DND-41 (cell line): ENCODE data around the gene LRFN4.
A peak's percentile ranks its signal among the peaks of the same experiment; 100 is the strongest.

Experiments
- ATAC-seq: fragments of 200-7000 bp; cut with Tn5 transposase; 3 replicates; pipeline ENCODE4 v1.9.1; 2021; ENCODE audit warnings: low read depth; ENCODE audit not compliant: insufficient read depth
- DNase-seq: peaks from one replicate; pipeline ENCODE4 v3.0.0-alpha.2; 2020
- H2AFZ ChIP-seq: 2 replicates; pipeline ENCODE4 v1.6.0; 2012; ENCODE audit warnings: low read depth, low read length
- H3K27ac ChIP-seq: 2 replicates; pipeline ENCODE4 v1.5.1; 2012; ENCODE audit warnings: low read length, inconsistent platforms
- H3K27me3 ChIP-seq: fragments of 200-600 bp; sonication (generic); 2 replicates; pipeline ENCODE4 v1.6.0; 2012; ENCODE audit warnings: low read length, mild to moderate bottlenecking, inconsistent platforms; ENCODE audit not compliant: insufficient read depth, poor library complexity
- H3K36me3 ChIP-seq: 2 replicates; pipeline ENCODE4 v1.5.1; 2012; ENCODE audit warnings: low read length, inconsistent platforms; ENCODE audit not compliant: insufficient read depth
- H3K4me1 ChIP-seq: 2 replicates; pipeline ENCODE4 v1.5.1; 2012; ENCODE audit warnings: mild to moderate bottlenecking, low read length; ENCODE audit not compliant: insufficient read depth
- H3K4me2 ChIP-seq: 2 replicates; pipeline ENCODE4 v1.6.0; 2012; ENCODE audit warnings: mild to moderate bottlenecking, moderate library complexity, low read length, inconsistent platforms; ENCODE audit not compliant: insufficient read depth
- H3K4me3 ChIP-seq, 2 experiments: fragments of 200-600 bp in 1 of 2; shearing (Covaris generic) in 1 of 2; 2 replicates each; pipeline ENCODE4 v1.5.1; 2012 to 2016; ENCODE audit warnings: inconsistent platforms in 2 of 2, low read length in 2 of 2, mild to moderate bottlenecking in 2 of 2, low read depth in 1 of 2, moderate library complexity in 1 of 2
- H3K79me2 ChIP-seq: 2 replicates; pipeline ENCODE4 v1.6.0; 2012; ENCODE audit warnings: low read length, inconsistent platforms; ENCODE audit not compliant: insufficient read depth
- H3K9ac ChIP-seq: 2 replicates; pipeline ENCODE4 v1.6.0; 2012; ENCODE audit warnings: low read depth, mild to moderate bottlenecking, inconsistent platforms, low read length, moderate library complexity
- H3K9me3 ChIP-seq: 2 replicates; pipeline ENCODE4 v1.5.1; 2012; ENCODE audit warnings: low read length, moderate library complexity, mild to moderate bottlenecking, inconsistent platforms; ENCODE audit not compliant: insufficient read depth, severe bottlenecking
- H4K20me1 ChIP-seq: 2 replicates; pipeline ENCODE4 v1.6.0; 2012; ENCODE audit warnings: low read length; ENCODE audit not compliant: insufficient read depth
- EZH2 ChIP-seq: IDR thresholded peaks from 3 replicates; pipeline ENCODE4 v1.6.1; 2012; ENCODE audit warnings: borderline replicate concordance, low read depth, mild to moderate bottlenecking, moderate library complexity, low read length, inconsistent platforms; ENCODE audit not compliant: severe bottlenecking
- TF ChIP-seq, protein P1 (sequence below): IDR thresholded peaks from 2 replicates; pipeline ENCODE4 v1.5.1; 2012; ENCODE audit warnings: borderline replicate concordance, low read length, moderate library complexity, mild to moderate bottlenecking; ENCODE audit not compliant: poor library complexity, severe bottlenecking; ENCODE audit errors: extremely low read depth

LRFN4 gene

DNA sequence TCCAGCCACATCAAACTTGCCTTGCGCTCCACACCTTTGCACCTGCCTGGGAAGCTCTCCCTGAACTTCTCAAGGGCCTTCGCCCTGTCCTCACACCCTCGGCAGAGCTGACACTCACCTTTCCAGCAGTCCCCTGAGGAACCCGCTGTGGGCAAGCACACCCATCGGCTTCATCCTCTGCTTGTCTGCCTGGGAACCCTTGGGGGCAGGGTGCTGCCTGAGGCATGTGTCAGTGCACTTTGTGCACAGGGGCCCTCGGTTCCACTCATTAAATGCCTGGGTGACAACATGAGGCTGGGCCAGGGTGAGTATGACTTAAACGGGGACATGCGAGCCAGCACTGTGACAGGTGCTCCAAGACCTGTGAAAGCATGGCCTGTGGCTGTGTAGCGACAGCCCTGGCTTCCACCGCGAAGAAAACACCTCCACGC, 2.6 kb upstream of the LRFN4 start:
- Histone ChIP-seq H3K27me3 (no peaks in the 10 kb centered on the region), H3K79me2 (peaks cover 29% of the 10 kb centered on the region), H3K9me3 (no peaks in the 10 kb centered on the region), H4K20me1 (peaks cover 13% of the 10 kb centered on the region; the same call in 1 of the 2 replicates), H2AFZ (no peak overlapping the region), H3K36me3 (peaks cover 31% of the 10 kb centered on the region), H3K4me1 (peaks cover 34% of the 10 kb centered on the region), H3K4me2 (no peak overlapping the region), H3K4me3 (no peak overlapping the region), H3K9ac (no peak overlapping the region), H3K27ac (0 out of 2 replicates have a peak overlapping the region, but pooled peaks have one; percentile 32)
- DNase-seq (no peak), ATAC-seq (no peak)
- TF ChIP-seq, protein P1, sequence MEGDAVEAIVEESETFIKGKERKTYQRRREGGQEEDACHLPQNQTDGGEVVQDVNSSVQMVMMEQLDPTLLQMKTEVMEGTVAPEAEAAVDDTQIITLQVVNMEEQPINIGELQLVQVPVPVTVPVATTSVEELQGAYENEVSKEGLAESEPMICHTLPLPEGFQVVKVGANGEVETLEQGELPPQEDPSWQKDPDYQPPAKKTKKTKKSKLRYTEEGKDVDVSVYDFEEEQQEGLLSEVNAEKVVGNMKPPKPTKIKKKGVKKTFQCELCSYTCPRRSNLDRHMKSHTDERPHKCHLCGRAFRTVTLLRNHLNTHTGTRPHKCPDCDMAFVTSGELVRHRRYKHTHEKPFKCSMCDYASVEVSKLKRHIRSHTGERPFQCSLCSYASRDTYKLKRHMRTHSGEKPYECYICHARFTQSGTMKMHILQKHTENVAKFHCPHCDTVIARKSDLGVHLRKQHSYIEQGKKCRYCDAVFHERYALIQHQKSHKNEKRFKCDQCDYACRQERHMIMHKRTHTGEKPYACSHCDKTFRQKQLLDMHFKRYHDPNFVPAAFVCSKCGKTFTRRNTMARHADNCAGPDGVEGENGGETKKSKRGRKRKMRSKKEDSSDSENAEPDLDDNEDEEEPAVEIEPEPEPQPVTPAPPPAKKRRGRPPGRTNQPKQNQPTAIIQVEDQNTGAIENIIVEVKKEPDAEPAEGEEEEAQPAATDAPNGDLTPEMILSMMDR: no peak
- no peak for TF ChIP-seq EZH2

DNA sequence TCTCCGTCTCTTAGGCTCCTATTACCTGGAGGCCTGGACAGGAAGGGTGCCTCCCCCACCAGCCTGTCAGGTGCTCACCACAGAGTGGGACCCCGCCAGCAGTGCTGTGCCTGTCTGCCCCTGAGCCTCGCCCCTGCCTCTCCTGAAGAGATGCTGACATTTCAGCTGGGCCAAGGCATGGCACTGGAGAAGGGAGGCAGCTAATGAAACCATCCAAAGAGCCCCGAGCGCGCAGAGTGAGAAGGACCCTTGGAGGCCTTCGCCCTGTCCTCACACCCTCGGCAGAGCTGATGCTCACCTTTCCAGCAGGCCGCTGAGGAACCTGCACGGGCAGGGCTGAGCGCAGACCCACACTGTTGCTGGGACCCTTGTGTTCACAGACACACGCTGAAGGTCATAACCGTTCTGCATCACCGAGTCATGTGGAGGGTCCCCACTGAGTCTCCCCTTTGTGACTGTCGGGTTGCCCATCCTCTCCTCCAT, 2.1 kb upstream of the LRFN4 start:
- peak overlapping the region; percentile 32; the same call in 1 of the 2 replicates for H3K27ac ChIP-seq
- no peak for ATAC-seq
- H3K9me3 ChIP-seq: no peaks in the 10 kb centered on the region
- no peak for DNase-seq
- H3K36me3 ChIP-seq: peaks cover 31% of the 10 kb centered on the region
- peak overlapping the region; percentile 65; the same call in 1 of the 2 replicates for H3K9ac ChIP-seq
- H4K20me1 ChIP-seq: peaks cover 17% of the 10 kb centered on the region; the same call in 1 of the 2 replicates
- H2AFZ ChIP-seq: no peak overlapping the region
- H3K27me3 ChIP-seq: no peaks in the 10 kb centered on the region
- no peak overlapping the region for H3K4me3 ChIP-seq
- H3K4me1 ChIP-seq: peaks cover 38% of the 10 kb centered on the region
- H3K79me2 ChIP-seq: peaks cover 33% of the 10 kb centered on the region
- TF ChIP-seq, protein P1: no peak
- no peak for TF ChIP-seq EZH2
- 0 out of 2 replicates have a peak overlapping the region, but pooled peaks have one; percentile 21 for H3K4me2 ChIP-seq

DNA sequence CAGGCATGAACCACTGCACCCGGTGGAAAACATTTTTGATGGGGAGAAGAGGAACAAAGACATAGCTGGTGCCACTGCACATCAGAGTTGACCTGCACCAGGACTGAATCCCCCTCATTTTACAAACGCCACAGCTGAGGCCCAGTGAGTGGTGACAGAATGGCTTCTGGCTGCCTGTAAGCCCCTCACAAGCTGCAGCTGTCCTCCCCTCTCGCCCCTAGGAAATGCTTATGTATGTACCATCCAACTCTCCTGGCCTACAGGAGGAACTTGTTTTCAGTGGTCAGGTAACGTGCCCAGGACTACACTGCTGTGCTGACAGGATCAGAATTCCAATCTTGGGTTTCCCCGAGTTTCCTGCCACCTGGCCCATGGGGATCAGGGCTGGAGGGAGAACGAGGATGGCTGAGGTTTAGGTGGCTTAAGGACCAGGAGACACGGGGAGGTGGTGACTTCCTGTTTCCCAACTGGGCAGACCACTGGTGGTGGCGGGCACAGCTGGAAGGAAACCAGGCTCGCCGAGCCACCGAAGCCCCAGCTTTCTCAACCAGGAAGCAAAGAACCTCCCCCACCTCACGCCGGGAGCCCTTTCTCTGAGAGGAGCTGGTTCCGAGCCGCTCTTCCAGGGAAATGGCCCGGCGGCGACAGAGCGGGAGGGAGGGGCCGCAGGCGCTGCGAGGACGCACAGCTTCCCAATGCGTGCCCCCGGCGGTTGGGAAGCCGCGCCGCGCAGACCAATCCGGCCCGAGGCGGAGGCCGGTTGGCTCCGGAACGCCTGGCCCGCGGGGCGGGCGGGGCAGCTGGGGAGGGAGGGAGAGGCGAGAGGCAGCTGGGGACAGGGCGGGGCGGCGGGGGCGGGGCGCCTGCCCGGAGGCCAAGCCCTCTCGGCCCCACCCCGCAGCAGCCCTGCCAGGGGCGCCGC, 1.0 kb upstream of the LRFN4 start:
- ATAC-seq: peak; percentile 81
- peak overlapping the region; percentile 88 for H3K4me2 ChIP-seq
- H3K79me2 ChIP-seq: peaks cover 33% of the 10 kb centered on the region
- peak overlapping the region; percentile 89 for H2AFZ ChIP-seq
- H3K4me3 ChIP-seq: peak overlapping the region; percentile 37 to 86; a peak in 3 of 4 replicates
- H3K9me3 ChIP-seq: no peaks in the 10 kb centered on the region
- H4K20me1 ChIP-seq: peaks cover 21% of the 10 kb centered on the region; the same call in 1 of the 2 replicates
- no peaks in the 10 kb centered on the region for H3K27me3 ChIP-seq
- peak overlapping the region; percentile 65 for H3K9ac ChIP-seq
- peaks cover 38% of the 10 kb centered on the region for H3K4me1 ChIP-seq
- peaks cover 31% of the 10 kb centered on the region for H3K36me3 ChIP-seq
- peak overlapping the region; percentile 97 for H3K27ac ChIP-seq
- TF ChIP-seq, protein P1: no peak
- TF ChIP-seq EZH2: no peak
- DNase-seq: peak; percentile 93
